NCI-H446 (cell line): Measurements from ENCODE around the gene IL16.
"Not testable (repeated sequence)": the region's sequence is repeated elsewhere in the genome, so short reads cannot be mapped to it uniquely, and the experiment has no call there.

Experiments
- DNase-seq, 2 experiments: peaks; one replicate each; lab custom pipeline; 2025; lab: John Stamatoyannopoulos, UW

IL16 gene

GRCh38 chr15:81207987-81208386 is 11.3 kb downstream of the IL16 start:
- not testable (repeated sequence) for DNase-seq

GRCh38 chr15:81209635-81210034 is 13.0 kb downstream of the IL16 start:
- DNase-seq: no peak

GRCh38 chr15:81211376-81211775 is 14.7 kb downstream of the IL16 start:
- DNase-seq: no peak

- DNase-seq: no peak
Observed at GRCh38 chr15:81213982-81214381, 17.3 kb downstream of the IL16 start.

- no peak for DNase-seq
Observed at GRCh38 chr15:81215531-81215930, 18.9 kb downstream of the IL16 start.

- no peak for DNase-seq
Observed at GRCh38 chr15:81215983-81216382, 19.3 kb downstream of the IL16 start.

- DNase-seq: no peak
Observed at GRCh38 chr15:81216422-81216821, 19.7 kb downstream of the IL16 start.

GRCh38 chr15:81221449-81221848 is 24.8 kb downstream of the IL16 start:
- no peak for DNase-seq

- no peak for DNase-seq
Observed at GRCh38 chr15:81222007-81222406, 25.3 kb downstream of the IL16 start.

- no peak for DNase-seq
Observed at GRCh38 chr15:81223346-81223971, 26.8 kb downstream of the IL16 start.

GRCh38 chr15:81224232-81224631 is 27.6 kb downstream of the IL16 start:
- no peak for DNase-seq

GRCh38 chr15:81225161-81225671 is 28.5 kb downstream of the IL16 start:
- peak; percentile 1 to 60 for DNase-seq

GRCh38 chr15:81227716-81228115 is 31.0 kb downstream of the IL16 start:
- no peak for DNase-seq

GRCh38 chr15:81229586-81229985 is 32.9 kb downstream of the IL16 start:
- DNase-seq: no peak

GRCh38 chr15:81235276-81236123 is 38.8 kb downstream of the IL16 start:
- DNase-seq: no peak

GRCh38 chr15:81239190-81239589 is 42.5 kb downstream of the IL16 start:
- no peak for DNase-seq

- DNase-seq: no peak
Observed at GRCh38 chr15:81242778-81243177, 46.1 kb downstream of the IL16 start.

- no peak for DNase-seq
Observed at GRCh38 chr15:81244306-81244705, 47.6 kb downstream of the IL16 start.

- no peak for DNase-seq
Observed at GRCh38 chr15:81253846-81254245, 57.2 kb downstream of the IL16 start.

- DNase-seq: no peak
Observed at GRCh38 chr15:81254277-81254915, 57.7 kb downstream of the IL16 start.

- no peak for DNase-seq
Observed at GRCh38 chr15:81254916-81255290, 58.2 kb downstream of the IL16 start.

- DNase-seq: no peak
Observed at GRCh38 chr15:81255315-81255957, 58.8 kb downstream of the IL16 start.
